Type B pancreatic cell (in vitro differentiated cells): ENCODE measurements around the gene TRANK1. TPM values are rescaled to one million over a fixed set of nuclear protein-coding genes. Genes with fewer than 3 reads are reported as not detected.

Experiments
- DNase-seq: peaks from one replicate; pipeline ENCODE4 v3.0.0; 2021; ENCODE audit warnings: mixed read lengths; ENCODE audit not compliant: unreplicated experiment; ENCODE audit errors: extremely low spot score
- H3K27ac Mint-ChIP-seq: 2 replicates; pipeline ENCODE4 v1.8.0; 2021; ENCODE audit warnings: mild to moderate bottlenecking, mixed read lengths
- H3K27me3 Mint-ChIP-seq: 2 replicates; pipeline ENCODE4 v1.8.0; 2021; ENCODE audit warnings: mixed read lengths
- H3K36me3 Mint-ChIP-seq: 2 replicates; pipeline ENCODE4 v1.8.0; 2021; ENCODE audit warnings: mixed read lengths
- H3K4me1 Mint-ChIP-seq: one replicate; pipeline ENCODE4 v1.8.0; 2021; ENCODE audit warnings: mixed read lengths; ENCODE audit not compliant: unreplicated experiment
- H3K4me3 Mint-ChIP-seq: 2 replicates; pipeline ENCODE4 v1.8.0; 2021; ENCODE audit warnings: mild to moderate bottlenecking, mixed read lengths
- H3K9me3 Mint-ChIP-seq: 2 replicates; pipeline ENCODE4 v1.8.0; 2021; ENCODE audit warnings: mixed read lengths
- CTCF ChIP-seq: fragments of 200-600 bp; sonication (generic); conservative IDR thresholded peaks from 2 replicates; pipeline ENCODE4 v1.5.0; 2021; ENCODE audit warnings: antibody characterized with exemption, mild to moderate bottlenecking
- total RNA-seq: library from RNA; stranded (reverse); gene quantifications from 2 replicates; pipeline ENCODE4 v1.2.1, GENCODE V29; 2021; ENCODE audit warnings: low replicate concordance

TRANK1 gene
- total RNA-seq, 1 donor from 2014 or later = 18.0 TPM

GRCh38 chr3:36784138-36784635 lies 160.7 kb downstream of the TRANK1 start:
- H3K27me3 Mint-ChIP-seq = no peaks in the 10 kb centered on the region
- H3K36me3 Mint-ChIP-seq = no peaks in the 10 kb centered on the region
- no peak overlapping the region for H3K4me3 Mint-ChIP-seq
- no peak for DNase-seq
- peaks cover 4% of the 10 kb centered on the region for H3K4me1 Mint-ChIP-seq
- no peak overlapping the region for H3K27ac Mint-ChIP-seq
- no peak for TF ChIP-seq CTCF
- H3K9me3 Mint-ChIP-seq = no peaks in the 10 kb centered on the region

GRCh38 chr3:36777424-36778218 lies 167.2 kb downstream of the TRANK1 start:
- no peak for DNase-seq
- Mint-ChIP-seq H3K36me3 (no peaks in the 10 kb centered on the region), H3K9me3 (no peaks in the 10 kb centered on the region), H3K27ac (no peak overlapping the region), H3K4me3 (no peak overlapping the region), H3K27me3 (peaks cover 10% of the 10 kb centered on the region), H3K4me1 (peaks cover 8% of the 10 kb centered on the region)
- no peak for TF ChIP-seq CTCF

Other genes starting within 250 kb of the TRANK1 start
- 0.10 TPM in 2 replicates for gene DCLK3, start 180.5 kb downstream of the TRANK1 start, total RNA-seq
- 27.5 and 29.2 TPM in 2 replicates for gene EPM2AIP1, start 48.1 kb upstream of the TRANK1 start, total RNA-seq
- gene MLH1, start 48.5 kb upstream of the TRANK1 start, total RNA-seq = 29.5 and 41.0 TPM in 2 replicates
- 63.5 and 68.5 TPM in 2 replicates for gene LRRFIP2, start 229.5 kb upstream of the TRANK1 start, total RNA-seq